Vagina (tissue), 2 donors: Measurements from ENCODE around the gene CARD9.

ENCODE experiments used
- CTCF ChIP-seq, 3 experiments: fragments of 450-650 bp in 2 of 3; fragments of 200-600 bp in 1 of 3; sonication (generic) in 1 of 3; IDR thresholded peaks; one replicate each; pipeline ENCODE4 v1.5.1; 2017 to 2019; ENCODE audit warnings: antibody characterized with exemption in 3 of 3, mild to moderate bottlenecking in 2 of 3, moderate library complexity in 2 of 3
- POLR2A ChIP-seq, 2 donors: fragments of 450-650 bp; IDR thresholded peaks; one replicate each; pipeline ENCODE4 v1.6.1; 2017; ENCODE audit warnings: antibody characterized with exemption in 2 of 2, mild to moderate bottlenecking in 2 of 2, moderate library complexity in 2 of 2
- POLR2AphosphoS5 ChIP-seq, 2 donors: sonication (generic); formaldehyde crosslinking; IDR thresholded peaks; one replicate each; pipeline ENCODE4 v1.9.0; 2017; ENCODE audit warnings: antibody characterized with exemption in 2 of 2, mild to moderate bottlenecking in 2 of 2, low read depth in 1 of 2; ENCODE audit not compliant: insufficient read depth in 1 of 2

GRCh38 chr9:136395020-136395340, 21.5 kb upstream of the CARD9 start:
- TF ChIP-seq CTCF (IDR thresholded peaks at IDR 0.05) (no peak), POLR2A (IDR thresholded peaks at IDR 0.05) (no peak), POLR2AphosphoS5 (IDR thresholded peaks at IDR 0.05; ENCODE audit: insufficient read depth in 1 of 2, low read depth in 1 of 2) (no peak)
